PFSK-1 (cell line): ENCODE data around the gene GLI1.

Source experiments
- FOXP2 ChIP-seq: optimal IDR thresholded peaks from 2 replicates; pipeline ENCODE3; 2011; ENCODE audit warnings: borderline replicate concordance, control low read depth, inconsistent platforms; ENCODE audit not compliant: insufficient read depth; ENCODE audit errors: extremely low read length, extremely low read depth
- POLR2AphosphoS5 ChIP-seq: IDR thresholded peaks from 2 replicates; pipeline ENCODE4 v1.6.1; 2012; ENCODE audit warnings: low read depth, mild to moderate bottlenecking, control low read depth, low read length, moderate library complexity
- REST ChIP-seq, 2 experiments: IDR thresholded peaks; 2 replicates each; pipeline versions ENCODE4 v1.6.1 to v1.8.0; 2011 to 2012; ENCODE audit warnings: low read depth in 2 of 2, low read length in 2 of 2, control low read depth in 1 of 2, inconsistent platforms in 1 of 2, mild to moderate bottlenecking in 1 of 2, moderate library complexity in 1 of 2; ENCODE audit not compliant: insufficient read depth in 1 of 2
- SIN3A ChIP-seq: IDR thresholded peaks from 2 replicates; pipeline ENCODE4 v1.6.1; 2012; ENCODE audit warnings: mild to moderate bottlenecking, low read length, moderate library complexity, borderline replicate concordance; ENCODE audit not compliant: insufficient read depth
- TAF1 ChIP-seq: IDR thresholded peaks from 2 replicates; pipeline ENCODE4 v1.6.1; 2012; ENCODE audit warnings: low read length, control low read depth, borderline replicate concordance; ENCODE audit not compliant: insufficient read depth

Gene GLI1

GRCh38 chr12:57450057-57450456 lies 9.5 kb upstream of the GLI1 start:
- no peak for TF ChIP-seq FOXP2
- no peak for TF ChIP-seq REST (IDR thresholded peaks at IDR 0.05; ENCODE audit: insufficient read depth in 1 of 2, low read depth in 2 of 2, low read length in 2 of 2)
- TF ChIP-seq TAF1, result no peak
- TF ChIP-seq POLR2AphosphoS5, result no peak
- TF ChIP-seq SIN3A, result no peak

GRCh38 chr12:57451233-57451778 lies 8.3 kb upstream of the GLI1 start:
- no peak for TF ChIP-seq REST (IDR thresholded peaks at IDR 0.05; ENCODE audit: insufficient read depth in 1 of 2, low read depth in 2 of 2, low read length in 2 of 2)
- no peak for TF ChIP-seq TAF1
- TF ChIP-seq SIN3A, result no peak
- TF ChIP-seq FOXP2, result no peak
- no peak for TF ChIP-seq POLR2AphosphoS5

- TF ChIP-seq SIN3A, result no peak
- TF ChIP-seq REST (IDR thresholded peaks at IDR 0.05; ENCODE audit: insufficient read depth in 1 of 2, low read depth in 2 of 2, low read length in 2 of 2), result no peak
Measured at GRCh38 chr12:57452181-57452936, 7.2 kb upstream of the GLI1 start.

GRCh38 chr12:57452937-57453509 lies 6.6 kb upstream of the GLI1 start:
- TF ChIP-seq REST (IDR thresholded peaks at IDR 0.05; ENCODE audit: insufficient read depth in 1 of 2, low read depth in 2 of 2, low read length in 2 of 2) (0 out of 4 replicates have a peak, but pooled peaks of 1 of the 2 experiments have one; percentile 26), SIN3A (no peak)

GRCh38 chr12:57454213-57454565 lies 5.4 kb upstream of the GLI1 start:
- no peak for TF ChIP-seq REST (IDR thresholded peaks at IDR 0.05; ENCODE audit: insufficient read depth in 1 of 2, low read depth in 2 of 2, low read length in 2 of 2)
- no peak for TF ChIP-seq POLR2AphosphoS5
- no peak for TF ChIP-seq TAF1
- no peak for TF ChIP-seq FOXP2
- TF ChIP-seq SIN3A, result no peak
